ENCODE data around the gene TLCD1. TPM values are rescaled to one million over a fixed set of nuclear protein-coding genes. Genes with fewer than 3 reads are reported as not detected.

Gene TLCD1
- total and polyA plus RNA-seq, 2 experiments from 2014 or later: 26.5 to 47.0 TPM

DNA sequence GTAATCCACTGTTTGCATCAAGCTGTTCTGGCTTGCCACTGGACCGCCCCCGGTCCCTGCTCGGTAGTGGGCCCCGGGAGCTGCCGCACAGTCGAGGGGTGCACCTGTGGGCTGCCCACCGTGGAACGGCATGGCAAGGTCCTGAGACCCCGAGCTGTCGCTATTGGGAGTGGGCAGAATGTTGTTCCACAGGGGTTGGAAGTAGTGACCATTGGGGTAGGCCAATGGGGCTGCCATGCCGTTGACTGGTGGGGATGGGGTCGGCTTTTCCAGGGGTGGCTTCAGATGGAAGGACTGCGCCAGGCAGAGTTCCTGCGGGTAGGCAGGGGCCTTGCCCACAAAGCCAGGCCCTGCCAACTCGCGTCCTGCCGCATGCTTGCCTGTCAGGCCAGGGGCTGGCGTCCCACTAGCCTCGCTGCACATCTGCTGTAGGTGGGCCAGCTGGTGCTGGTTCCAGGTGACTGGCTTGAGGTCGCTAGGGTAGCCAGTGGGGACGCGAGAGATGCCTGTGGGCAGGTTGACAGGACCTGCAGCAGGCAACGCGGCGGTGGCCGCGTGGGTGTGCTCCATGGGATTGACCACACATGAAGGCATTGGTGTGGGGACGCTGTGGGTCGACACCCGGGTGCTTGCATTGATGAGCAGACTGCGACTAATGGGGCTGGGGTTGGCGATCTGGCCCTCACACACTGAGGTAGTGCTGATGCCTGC is 32.5 kb upstream of the TLCD1 start (continued):
- TF ChIP-seq, protein P1, sequence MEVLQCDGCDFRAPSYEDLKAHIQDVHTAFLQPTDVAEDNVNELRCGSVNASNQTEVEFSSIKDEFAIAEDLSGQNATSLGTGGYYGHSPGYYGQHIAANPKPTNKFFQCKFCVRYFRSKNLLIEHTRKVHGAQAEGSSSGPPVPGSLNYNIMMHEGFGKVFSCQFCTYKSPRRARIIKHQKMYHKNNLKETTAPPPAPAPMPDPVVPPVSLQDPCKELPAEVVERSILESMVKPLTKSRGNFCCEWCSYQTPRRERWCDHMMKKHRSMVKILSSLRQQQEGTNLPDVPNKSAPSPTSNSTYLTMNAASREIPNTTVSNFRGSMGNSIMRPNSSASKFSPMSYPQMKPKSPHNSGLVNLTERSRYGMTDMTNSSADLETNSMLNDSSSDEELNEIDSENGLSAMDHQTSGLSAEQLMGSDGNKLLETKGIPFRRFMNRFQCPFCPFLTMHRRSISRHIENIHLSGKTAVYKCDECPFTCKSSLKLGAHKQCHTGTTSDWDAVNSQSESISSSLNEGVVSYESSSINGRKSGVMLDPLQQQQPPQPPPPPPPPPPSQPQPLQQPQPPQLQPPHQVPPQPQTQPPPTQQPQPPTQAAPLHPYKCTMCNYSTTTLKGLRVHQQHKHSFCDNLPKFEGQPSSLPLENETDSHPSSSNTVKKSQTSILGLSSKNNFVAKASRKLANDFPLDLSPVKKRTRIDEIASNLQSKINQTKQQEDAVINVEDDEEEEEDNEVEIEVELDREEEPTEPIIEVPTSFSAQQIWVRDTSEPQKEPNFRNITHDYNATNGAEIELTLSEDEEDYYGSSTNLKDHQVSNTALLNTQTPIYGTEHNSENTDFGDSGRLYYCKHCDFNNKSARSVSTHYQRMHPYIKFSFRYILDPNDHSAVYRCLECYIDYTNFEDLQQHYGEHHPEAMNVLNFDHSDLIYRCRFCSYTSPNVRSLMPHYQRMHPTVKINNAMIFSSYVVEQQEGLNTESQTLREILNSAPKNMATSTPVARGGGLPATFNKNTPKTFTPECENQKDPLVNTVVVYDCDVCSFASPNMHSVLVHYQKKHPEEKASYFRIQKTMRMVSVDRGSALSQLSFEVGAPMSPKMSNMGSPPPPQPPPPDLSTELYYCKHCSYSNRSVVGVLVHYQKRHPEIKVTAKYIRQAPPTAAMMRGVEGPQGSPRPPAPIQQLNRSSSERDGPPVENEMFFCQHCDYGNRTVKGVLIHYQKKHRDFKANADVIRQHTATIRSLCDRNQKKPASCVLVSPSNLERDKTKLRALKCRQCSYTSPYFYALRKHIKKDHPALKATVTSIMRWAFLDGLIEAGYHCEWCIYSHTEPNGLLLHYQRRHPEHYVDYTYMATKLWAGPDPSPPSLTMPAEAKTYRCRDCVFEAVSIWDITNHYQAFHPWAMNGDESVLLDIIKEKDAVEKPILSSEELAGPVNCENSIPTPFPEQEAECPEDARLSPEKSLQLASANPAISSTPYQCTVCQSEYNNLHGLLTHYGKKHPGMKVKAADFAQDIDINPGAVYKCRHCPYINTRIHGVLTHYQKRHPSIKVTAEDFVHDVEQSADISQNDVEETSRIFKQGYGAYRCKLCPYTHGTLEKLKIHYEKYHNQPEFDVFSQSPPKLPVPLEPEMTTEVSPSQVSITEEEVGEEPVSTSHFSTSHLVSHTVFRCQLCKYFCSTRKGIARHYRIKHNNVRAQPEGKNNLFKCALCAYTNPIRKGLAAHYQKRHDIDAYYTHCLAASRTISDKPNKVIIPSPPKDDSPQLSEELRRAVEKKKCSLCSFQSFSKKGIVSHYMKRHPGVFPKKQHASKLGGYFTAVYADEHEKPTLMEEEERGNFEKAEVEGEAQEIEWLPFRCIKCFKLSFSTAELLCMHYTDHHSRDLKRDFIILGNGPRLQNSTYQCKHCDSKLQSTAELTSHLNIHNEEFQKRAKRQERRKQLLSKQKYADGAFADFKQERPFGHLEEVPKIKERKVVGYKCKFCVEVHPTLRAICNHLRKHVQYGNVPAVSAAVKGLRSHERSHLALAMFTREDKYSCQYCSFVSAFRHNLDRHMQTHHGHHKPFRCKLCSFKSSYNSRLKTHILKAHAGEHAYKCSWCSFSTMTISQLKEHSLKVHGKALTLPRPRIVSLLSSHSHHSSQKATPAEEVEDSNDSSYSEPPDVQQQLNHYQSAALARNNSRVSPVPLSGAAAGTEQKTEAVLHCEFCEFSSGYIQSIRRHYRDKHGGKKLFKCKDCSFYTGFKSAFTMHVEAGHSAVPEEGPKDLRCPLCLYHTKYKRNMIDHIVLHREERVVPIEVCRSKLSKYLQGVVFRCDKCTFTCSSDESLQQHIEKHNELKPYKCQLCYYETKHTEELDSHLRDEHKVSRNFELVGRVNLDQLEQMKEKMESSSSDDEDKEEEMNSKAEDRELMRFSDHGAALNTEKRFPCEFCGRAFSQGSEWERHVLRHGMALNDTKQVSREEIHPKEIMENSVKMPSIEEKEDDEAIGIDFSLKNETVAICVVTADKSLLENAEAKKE (CRISPR knock-in tag; IDR thresholded peaks at IDR 0.05): no peak
- TF ChIP-seq, protein P2, sequence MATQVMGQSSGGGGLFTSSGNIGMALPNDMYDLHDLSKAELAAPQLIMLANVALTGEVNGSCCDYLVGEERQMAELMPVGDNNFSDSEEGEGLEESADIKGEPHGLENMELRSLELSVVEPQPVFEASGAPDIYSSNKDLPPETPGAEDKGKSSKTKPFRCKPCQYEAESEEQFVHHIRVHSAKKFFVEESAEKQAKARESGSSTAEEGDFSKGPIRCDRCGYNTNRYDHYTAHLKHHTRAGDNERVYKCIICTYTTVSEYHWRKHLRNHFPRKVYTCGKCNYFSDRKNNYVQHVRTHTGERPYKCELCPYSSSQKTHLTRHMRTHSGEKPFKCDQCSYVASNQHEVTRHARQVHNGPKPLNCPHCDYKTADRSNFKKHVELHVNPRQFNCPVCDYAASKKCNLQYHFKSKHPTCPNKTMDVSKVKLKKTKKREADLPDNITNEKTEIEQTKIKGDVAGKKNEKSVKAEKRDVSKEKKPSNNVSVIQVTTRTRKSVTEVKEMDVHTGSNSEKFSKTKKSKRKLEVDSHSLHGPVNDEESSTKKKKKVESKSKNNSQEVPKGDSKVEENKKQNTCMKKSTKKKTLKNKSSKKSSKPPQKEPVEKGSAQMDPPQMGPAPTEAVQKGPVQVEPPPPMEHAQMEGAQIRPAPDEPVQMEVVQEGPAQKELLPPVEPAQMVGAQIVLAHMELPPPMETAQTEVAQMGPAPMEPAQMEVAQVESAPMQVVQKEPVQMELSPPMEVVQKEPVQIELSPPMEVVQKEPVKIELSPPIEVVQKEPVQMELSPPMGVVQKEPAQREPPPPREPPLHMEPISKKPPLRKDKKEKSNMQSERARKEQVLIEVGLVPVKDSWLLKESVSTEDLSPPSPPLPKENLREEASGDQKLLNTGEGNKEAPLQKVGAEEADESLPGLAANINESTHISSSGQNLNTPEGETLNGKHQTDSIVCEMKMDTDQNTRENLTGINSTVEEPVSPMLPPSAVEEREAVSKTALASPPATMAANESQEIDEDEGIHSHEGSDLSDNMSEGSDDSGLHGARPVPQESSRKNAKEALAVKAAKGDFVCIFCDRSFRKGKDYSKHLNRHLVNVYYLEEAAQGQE (IDR thresholded peaks at IDR 0.05; ENCODE audit: unreplicated experiment): no peak
- no peak for TF ChIP-seq ZNF114 (CRISPR knock-in tag; IDR thresholded peaks at IDR 0.05)
- TF ChIP-seq JUNB (IDR thresholded peaks at IDR 0.05; ENCODE audit: unreplicated experiment): no peak
- TF ChIP-seq, protein P3, sequence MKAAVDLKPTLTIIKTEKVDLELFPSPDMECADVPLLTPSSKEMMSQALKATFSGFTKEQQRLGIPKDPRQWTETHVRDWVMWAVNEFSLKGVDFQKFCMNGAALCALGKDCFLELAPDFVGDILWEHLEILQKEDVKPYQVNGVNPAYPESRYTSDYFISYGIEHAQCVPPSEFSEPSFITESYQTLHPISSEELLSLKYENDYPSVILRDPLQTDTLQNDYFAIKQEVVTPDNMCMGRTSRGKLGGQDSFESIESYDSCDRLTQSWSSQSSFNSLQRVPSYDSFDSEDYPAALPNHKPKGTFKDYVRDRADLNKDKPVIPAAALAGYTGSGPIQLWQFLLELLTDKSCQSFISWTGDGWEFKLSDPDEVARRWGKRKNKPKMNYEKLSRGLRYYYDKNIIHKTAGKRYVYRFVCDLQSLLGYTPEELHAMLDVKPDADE (IDR thresholded peaks at IDR 0.05): no peak
- TF ChIP-seq ZNF331 (CRISPR knock-in tag; IDR thresholded peaks at IDR 0.05; ENCODE audit: low read depth): no peak
- no peak for TF ChIP-seq STAT1 (IDR thresholded peaks at IDR 0.05; ENCODE audit: unreplicated experiment)
- no peak for TF ChIP-seq NANOG (IDR thresholded peaks at IDR 0.05; ENCODE audit: borderline replicate concordance)
- no peak for TF ChIP-seq EZH2phosphoT487 (IDR thresholded peaks at IDR 0.05; ENCODE audit: unreplicated experiment)
- no peak for TF ChIP-seq EZH2 (IDR thresholded peaks at IDR 0.05; ENCODE audit: low read depth, unreplicated experiment)
- TF ChIP-seq CREB1 (CRISPR knock-in tag; IDR thresholded peaks at IDR 0.05; ENCODE audit: low read depth): no peak
- TF ChIP-seq POLR2AphosphoS5 (IDR thresholded peaks at IDR 0.05; ENCODE audit: low read depth): no peak

All from GM23338 (cell line).